ENCODE results near the gene CLEC2D. TPM values are rescaled to one million over a fixed set of nuclear protein-coding genes. Genes with fewer than 3 reads are reported as not detected.

CLEC2D gene
- total and polyA plus RNA-seq, 10 donors, result 20.8 to 131 (median 79.9) TPM

GRCh38 chr12:9740106-9740750 is 70.7 kb downstream of the CLEC2D start:
- peaks cover 22 to 79% (median 61%) of the 10 kb centered on the region in 6 donors for H3K4me1 ChIP-seq
- DNase-seq, result peak; percentile 78
- H3K27me3 ChIP-seq (replicated peaks in 1 of 7), result no peaks in the 10 kb centered on the region
- H3K9me3 ChIP-seq, result no peaks in the 10 kb centered on the region
- TF ChIP-seq POLR2AphosphoS5 (IDR thresholded peaks at IDR 0.05) (peak in 2 of 3 donors; percentile 44 to 81), POLR2A (IDR thresholded peaks at IDR 0.05) (no peak), CTCF (IDR thresholded peaks at IDR 0.05 in 8 of 11, conservative IDR thresholded peaks at IDR 0.05 in 3 of 11) (no peak)
- intact Hi-C loops (cut with DNase I; ENCODE audit: low total_unique reads), result no loop called here
- 73 to 84% (median 81%) methylated on average over 7 of the region's 7 CpGs for WGBS, 5 donors
- no peaks in the 10 kb centered on the region for H3K36me3 ChIP-seq
- peak overlapping the region in 3 of 8 donors; percentile 29 to 56 (median 36) for H3K4me3 ChIP-seq
- H3K27ac ChIP-seq, result peak overlapping the region in 7 of 8 donors; percentile 52 to 89 (median 78)

DNA sequence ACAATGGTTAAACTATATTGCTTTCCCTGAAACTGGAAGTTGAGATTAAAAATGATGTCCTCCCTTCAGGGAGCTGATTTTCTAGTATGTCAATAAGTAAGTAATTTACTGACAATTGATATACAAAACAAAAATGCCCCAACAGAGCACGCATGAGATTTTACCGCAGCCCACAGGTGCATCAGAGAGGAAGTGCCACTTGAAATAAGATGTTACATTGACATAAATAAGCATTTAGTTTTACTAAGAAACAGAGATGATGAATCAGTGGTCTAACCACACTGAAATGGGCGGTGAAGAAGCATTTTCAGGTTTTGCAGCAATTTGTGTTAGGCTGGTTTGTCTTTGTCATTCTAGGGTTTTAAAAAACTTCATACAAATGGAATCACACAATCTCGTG is 72.2 kb downstream of the CLEC2D start:
- WGBS, 5 donors, result 23 to 44% (median 34%) methylated on average over 4 of the region's 4 CpGs
- DNase-seq, result peak; percentile 80
- H3K4me3 ChIP-seq, result peak overlapping the region in 1 of 8 donors; percentile 28
- no peaks in the 10 kb centered on the region for H3K9me3 ChIP-seq
- no peak for TF ChIP-seq CTCF (IDR thresholded peaks at IDR 0.05 in 8 of 11, conservative IDR thresholded peaks at IDR 0.05 in 3 of 11)
- TF ChIP-seq POLR2AphosphoS5 (IDR thresholded peaks at IDR 0.05), result peak in 1 of 3 donors; percentile 76
- peak in 1 of 3 donors; percentile 15 for TF ChIP-seq POLR2A (IDR thresholded peaks at IDR 0.05)
- peaks cover 17 to 65% (median 53%) of the 10 kb centered on the region in 6 donors for H3K4me1 ChIP-seq
- no peaks in the 10 kb centered on the region for H3K27me3 ChIP-seq (replicated peaks in 1 of 7)
- H3K27ac ChIP-seq, result peak overlapping the region; percentile 54 to 89 (median 78)
- intact Hi-C loops (cut with DNase I; ENCODE audit: low total_unique reads), result no loop called here
- H3K36me3 ChIP-seq, result no peaks in the 10 kb centered on the region

- H3K27me3 ChIP-seq (replicated peaks in 1 of 7), result no peaks in the 10 kb centered on the region
- no peaks in the 10 kb centered on the region for H3K36me3 ChIP-seq
- no peak overlapping the region for H3K4me3 ChIP-seq
- peak; percentile 72 for DNase-seq
- peaks cover 9 to 56% (median 43%) of the 10 kb centered on the region in 6 donors for H3K4me1 ChIP-seq
- H3K9me3 ChIP-seq, result no peaks in the 10 kb centered on the region
- H3K27ac ChIP-seq, result peak overlapping the region; percentile 49 to 89 (median 78)
- intact Hi-C loops (cut with DNase I; ENCODE audit: low total_unique reads), result no loop called here
- TF ChIP-seq CTCF (IDR thresholded peaks at IDR 0.05 in 8 of 11, conservative IDR thresholded peaks at IDR 0.05 in 3 of 11) (no peak), POLR2A (IDR thresholded peaks at IDR 0.05) (no peak), POLR2AphosphoS5 (IDR thresholded peaks at IDR 0.05) (peak in 1 of 3 donors; percentile 37)
- 47 to 49% (median 48%) methylated on average over 5 of the region's 5 CpGs for WGBS, 5 donors
These were observed 73.1 kb downstream of the CLEC2D start for GRCh38 chr12:9742661-9743060.

DNA sequence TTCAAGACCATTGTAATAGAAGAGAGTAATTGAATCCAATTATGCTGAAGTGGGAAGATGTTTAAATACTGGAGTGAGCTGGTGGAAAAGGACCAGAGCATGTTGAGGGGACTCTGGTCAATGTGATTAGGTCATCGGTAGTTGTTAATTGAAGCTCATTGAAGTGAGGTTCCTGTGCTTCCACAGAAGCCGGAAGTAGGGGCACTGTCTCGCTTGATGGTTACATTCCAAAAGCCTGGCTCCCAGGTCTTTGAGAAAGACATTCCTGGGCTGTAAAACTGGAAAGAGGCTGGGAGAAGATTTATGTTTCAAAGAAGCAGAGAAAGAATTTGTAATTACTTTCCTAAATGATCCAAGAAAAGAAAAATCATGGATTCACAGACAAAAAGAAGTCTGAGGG is 75.7 kb downstream of the CLEC2D start:
- no peak overlapping the region for H3K4me3 ChIP-seq
- TF ChIP-seq POLR2AphosphoS5 (IDR thresholded peaks at IDR 0.05) (no peak), CTCF (IDR thresholded peaks at IDR 0.05 in 8 of 11, conservative IDR thresholded peaks at IDR 0.05 in 3 of 11) (no peak), POLR2A (IDR thresholded peaks at IDR 0.05) (no peak)
- no peaks in the 10 kb centered on the region for H3K27me3 ChIP-seq (replicated peaks in 1 of 7)
- no peaks in the 10 kb centered on the region for H3K9me3 ChIP-seq
- intact Hi-C loops (cut with DNase I; ENCODE audit: low total_unique reads), result no loop called here
- H3K4me1 ChIP-seq, result peaks cover 5 to 61% (median 34%) of the 10 kb centered on the region in 6 donors
- no peak for DNase-seq
- WGBS, 5 donors, result 73 to 81% (median 78%) methylated on average over 3 of the region's 3 CpGs
- H3K27ac ChIP-seq, result no peak overlapping the region
- no peaks in the 10 kb centered on the region for H3K36me3 ChIP-seq

All from spleen (tissue), 11 donors.